Ecto neural progenitor cell (in vitro differentiated cells): ENCODE data around the gene TMUB1.

Experiments
- DNase-seq: peaks from one replicate; pipeline ENCODE4 v3.0.0-alpha.2; 2018; ENCODE audit warnings: low spot score

The TMUB1 gene

DNA sequence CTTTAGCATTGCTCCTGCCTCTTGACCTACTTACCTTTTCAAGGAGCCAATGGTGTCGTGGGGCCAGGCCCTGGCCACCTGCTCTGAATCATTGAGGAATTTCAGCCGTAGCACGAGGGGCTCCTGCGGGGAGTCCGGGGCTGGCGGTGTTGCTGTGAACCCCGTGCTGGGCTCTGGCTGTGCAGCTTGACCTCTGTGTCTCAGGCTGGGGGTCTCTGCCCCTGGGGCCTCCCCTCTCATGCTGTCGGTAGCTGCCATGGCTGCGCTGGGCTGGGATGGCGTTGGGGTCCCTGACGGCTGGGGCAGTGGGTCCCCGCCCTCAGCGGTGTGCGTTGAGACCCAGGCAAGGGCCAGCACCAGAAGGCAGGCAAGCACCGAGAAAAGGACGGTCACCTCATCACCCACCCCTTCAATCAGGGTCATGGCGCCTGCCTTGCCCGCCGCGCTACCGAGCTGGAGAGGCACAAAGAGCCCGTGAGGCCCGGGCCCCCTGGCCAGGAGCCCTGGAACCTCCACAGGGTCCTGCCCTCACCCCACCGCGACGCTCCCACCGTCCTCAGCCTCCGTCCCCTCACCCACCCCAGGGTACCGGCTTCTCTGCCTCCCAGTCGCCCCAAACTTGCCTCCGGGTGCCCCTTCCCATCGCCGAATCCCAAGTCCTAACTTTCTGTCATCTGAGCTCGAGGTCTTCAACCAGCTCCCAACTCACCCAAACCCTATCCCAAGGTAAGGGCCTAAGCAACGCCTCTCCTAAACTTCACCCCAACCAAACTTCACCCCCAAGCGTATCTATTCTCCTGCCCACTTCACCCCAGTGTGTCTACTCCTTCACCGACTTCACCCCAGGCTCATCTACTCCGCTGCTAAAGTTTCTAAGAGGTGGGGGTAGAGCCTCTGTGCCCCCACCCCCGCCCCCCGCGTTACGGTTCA lies 887 bp downstream of the TMUB1 start:
- DNase-seq, result no peak

DNA sequence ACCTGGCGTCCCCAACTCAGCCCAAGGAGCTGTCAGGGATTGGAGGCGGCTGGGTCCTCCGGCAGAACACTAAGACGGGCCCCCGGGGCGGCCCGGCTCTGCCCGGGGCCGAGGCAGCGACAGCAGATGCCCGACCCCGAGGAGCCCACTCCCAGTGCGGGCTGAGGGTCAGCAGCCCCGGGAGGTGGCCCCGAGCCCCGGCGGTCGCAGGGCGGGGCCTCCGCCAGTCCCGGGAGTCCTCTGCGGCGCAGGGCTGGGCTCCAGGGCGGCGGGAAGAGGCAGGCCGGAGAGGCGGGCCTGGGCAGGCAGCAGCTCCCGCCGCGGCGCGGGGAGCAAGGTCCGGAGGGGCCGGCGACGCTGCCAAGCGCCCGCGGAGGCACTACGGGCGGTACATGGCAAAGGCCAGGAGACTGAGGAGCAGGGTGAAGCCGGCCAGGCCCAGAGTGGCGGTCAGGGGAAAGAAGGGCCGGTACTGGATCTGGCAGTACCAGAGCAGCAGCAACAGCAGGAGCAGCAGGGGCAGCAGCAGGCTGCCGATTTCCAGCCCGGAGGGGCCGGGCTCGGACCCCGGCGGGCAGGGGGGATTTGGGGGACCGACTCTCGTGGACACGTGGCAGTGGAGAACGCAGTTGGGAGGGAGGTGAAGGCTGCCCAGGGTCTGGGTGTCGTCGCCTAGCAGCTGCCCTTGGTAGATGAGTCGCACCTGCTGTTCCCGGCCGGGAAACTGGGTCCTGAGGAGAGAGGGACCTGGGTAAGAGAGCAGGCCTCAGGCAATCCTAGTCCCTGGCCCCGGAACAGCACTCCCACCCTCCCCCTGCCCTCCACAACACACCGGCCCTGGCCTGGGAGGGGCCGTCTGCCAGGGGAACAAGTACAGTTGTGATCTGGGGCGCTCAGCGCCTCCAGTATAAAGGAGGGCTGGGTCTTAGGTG lies 1.9 kb downstream of the TMUB1 start:
- no peak for DNase-seq

DNA sequence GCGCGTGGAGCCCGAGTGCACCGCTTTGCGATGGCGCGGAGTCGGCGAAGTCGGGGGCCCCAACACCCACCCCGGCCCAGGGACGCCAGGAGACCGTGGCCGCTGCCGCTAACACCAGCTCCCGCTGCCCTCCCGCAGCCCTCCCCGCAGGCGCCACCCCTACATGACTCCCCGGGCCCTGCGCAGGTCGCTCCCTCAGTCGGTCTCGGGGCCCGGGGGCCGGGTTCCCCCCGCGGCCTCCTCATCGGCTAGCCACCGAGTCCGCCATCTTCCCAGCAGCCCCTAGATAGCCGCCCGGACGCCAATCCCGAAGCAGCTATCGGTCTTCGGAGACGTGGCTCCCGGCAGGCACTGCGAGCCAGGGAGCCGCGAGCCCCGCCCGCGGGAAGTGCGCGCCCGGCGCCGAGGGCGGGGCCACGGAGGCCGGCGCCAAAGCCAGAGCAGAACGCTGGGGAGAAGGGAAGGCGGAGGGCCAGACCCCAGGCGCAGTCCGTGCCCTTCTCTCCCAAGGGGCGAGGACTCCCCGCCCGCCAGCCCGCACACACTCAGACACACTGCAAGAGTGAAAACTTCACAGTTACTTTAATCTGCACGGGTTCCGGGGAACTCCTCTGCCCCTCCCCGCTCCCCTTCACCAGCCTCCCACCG lies 2.6 kb downstream of the TMUB1 start, which contains the start of gene FASTK:
FASTK (minus strand) TSS at position 288 of the 648 bp plus-strand sequence; CDS start at position 245, 43 bp downstream.
- peak; percentile 92 for DNase-seq

DNA sequence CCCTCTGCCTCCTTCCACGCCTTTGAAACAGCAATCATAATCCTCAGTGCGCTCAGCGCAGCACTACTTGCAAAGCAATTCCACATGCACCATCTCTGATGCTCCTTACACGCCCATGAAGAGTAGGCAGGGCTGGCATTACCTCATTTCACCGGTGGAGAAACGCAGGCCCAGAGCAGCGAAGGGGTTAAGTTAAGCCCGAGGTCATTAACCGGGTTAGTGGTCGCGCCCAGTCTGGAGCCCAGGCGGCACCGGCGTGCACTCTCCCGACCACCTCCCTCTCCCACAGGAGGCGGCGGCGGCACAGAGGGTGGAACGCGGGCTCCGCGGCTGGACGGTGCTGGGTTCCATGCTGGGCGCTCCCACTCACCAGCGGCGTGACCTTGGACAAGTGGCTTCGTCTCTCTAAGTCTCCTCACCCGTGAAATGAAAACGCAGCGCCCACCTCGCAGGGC lies 3.2 kb downstream of the TMUB1 start:
- no peak for DNase-seq

DNA sequence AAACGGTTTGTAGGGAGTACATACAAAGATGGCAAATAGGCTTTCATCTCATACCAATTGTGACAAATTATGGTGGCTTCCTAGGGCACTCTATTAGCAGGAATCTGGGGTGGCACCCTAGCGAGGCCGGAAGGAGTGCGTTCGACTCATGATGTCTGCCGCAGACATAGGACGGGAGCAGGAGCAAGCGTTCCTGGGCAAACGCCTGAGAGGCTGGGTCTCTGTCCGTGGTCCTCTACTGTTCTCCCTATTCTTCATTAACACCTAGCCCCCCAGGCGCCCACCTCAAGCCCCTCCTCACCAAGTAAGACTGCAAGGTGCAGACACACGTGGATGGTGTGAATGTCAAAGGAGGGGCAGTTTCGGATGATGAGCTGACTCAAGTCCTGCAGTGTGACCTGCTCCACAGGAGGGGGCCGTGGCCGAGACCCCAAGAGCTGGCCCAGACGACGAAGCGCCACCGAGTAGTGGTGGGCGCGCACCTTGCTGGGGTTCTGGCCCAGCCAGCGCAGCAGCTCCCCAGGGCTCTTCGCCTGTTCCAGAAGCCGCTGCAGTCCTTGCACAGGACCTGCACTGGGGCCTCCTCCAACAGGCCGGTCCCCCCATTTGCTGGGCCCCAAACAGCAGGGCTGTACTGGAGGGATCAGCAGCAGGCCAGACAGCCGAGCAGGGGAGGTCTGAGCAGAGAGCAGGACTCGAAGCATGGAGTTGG lies 3.9 kb downstream of the TMUB1 start:
- no peak for DNase-seq

DNA sequence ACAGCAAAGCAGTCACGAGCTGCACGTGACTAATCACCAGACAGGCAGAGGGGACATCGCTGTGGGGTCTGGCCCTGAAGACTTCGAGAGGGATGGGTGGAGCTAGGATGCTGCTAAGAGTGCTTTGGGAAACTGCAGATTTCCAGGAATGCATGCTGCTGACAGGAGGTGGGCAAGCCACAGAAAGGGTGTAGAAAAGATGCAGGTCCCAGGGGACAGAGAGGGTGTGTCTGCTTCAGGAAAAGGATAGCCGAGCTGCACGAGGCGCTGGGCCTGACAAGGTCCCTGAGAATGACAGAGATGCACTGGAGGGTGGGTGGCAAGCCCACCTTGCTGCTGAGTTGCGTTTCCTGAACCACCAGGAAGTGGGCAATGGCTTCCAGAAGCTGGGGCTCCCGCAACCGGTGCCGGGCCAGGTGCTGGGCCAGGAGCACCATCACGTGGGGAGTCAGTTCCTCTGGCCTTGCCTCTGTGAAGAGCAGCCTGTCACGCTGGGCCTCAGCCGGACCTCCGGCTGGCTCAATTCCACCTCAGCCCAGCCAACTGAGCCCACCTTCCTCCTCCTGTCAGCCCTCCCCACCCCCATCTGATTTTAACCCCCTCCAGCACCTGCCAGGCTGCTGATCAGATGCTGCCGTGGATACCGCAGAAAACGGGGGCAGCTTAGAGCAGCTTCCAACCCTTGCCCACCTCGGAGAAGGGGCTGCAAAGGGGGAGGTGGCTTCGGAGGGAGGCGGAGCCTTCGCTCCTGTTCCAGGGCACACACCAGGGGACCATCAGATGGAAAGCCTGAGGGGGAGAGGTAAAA lies 4.9 kb downstream of the TMUB1 start:
- no peak for DNase-seq

DNA sequence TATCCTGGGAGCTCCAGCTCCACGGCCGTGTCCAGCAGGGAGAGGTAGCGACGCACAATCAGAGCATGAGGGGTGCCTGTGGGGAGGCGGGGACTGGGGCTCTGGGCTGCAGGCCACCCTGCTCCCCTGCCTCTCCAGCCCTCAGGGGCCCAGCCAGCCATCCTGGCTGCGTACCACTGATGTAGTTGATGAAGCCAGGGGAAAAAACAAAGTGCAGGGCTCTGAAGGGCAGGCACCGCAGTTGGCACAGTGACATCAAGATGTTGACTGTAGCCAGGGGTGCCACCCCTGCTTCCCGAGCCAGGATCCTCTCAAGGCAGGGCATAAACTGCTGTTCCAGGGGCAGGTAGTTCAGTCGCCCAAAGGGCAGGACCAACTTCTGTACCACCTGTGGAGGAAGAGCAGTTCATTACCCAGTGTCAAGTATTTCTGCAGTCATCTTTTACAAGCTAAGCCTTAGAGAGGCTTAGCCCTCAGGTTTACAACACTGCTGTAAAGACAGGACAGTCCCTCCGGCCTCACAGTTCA lies 5.5 kb downstream of the TMUB1 start:
- no peak for DNase-seq

DNA sequence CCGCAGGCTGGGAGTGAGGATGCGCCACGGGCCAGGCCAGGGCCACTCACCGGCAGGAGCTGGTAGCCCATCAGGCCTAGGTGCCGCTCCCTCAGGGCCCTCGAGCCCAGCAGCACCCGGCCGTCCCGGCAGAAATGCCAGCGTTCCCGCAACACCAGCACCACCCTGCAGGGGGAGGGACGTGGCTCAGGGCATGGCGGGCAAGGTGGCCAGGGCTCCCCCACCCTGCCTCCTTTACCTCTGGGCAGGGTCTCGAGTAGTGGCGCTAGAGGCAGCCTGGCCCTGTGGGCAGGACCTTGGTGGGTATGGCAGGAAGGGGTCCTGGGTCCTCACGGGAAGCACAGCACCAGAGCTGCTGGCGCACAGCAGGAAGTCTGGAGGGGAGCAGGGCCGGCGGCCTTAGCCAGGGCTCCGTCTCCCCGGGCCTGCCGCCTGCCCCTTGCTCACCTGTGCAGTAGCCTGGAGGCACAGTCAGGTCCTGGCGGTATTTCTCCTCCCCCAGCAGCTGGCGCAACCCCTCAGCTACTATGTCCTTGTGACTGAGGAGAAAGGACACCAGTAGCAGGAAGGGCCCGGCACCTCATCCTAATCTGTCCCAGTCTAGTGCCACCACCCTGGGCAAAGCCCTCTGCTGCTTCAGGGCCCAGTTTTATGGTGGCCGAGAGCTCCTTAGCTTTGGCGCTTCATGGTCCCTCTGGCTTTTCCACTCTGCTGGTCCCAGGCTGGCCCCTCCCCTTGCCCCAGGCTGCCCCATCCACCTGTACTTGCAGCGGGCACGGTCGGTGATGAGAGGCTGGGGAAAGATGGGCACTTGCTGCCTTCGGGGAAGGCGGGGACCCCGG lies 6.2 kb downstream of the TMUB1 start:
- peak; percentile 68 for DNase-seq

DNA sequence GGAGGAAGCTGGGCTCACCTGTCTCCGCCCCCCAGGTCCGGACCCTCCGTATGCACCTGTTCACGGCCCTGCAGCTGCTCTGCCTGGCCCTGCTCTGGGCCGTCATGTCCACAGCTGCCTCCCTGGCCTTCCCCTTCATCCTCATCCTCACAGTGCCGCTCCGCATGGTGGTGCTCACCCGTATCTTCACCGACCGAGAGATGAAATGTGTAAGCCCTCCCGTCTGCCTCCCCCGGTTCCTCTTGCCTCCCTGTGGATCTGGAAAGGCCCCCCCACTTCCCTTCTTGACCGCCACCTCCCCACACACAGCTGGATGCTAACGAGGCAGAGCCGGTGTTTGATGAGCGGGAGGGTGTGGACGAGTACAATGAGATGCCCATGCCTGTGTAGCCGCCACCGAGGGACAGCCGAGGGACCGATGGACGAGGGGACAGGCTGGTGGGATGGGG lies 7.3 kb downstream of the TMUB1 start:
- no peak for DNase-seq

DNA sequence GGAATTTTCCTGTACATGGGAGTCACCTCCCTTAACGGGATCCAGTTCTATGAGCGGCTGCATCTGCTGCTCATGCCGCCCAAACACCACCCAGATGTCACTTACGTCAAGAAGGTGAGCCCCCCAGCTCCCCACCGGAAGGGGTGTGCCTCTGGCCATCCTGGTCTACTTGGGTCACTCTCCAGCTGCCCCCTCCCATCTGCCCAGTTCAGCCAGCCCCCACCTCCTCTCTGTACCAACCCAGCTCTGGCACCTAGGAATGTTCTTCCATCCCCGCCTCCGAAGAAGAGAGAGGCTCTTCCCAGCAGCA lies 7.7 kb downstream of the TMUB1 start:
- DNase-seq, result no peak

DNA sequence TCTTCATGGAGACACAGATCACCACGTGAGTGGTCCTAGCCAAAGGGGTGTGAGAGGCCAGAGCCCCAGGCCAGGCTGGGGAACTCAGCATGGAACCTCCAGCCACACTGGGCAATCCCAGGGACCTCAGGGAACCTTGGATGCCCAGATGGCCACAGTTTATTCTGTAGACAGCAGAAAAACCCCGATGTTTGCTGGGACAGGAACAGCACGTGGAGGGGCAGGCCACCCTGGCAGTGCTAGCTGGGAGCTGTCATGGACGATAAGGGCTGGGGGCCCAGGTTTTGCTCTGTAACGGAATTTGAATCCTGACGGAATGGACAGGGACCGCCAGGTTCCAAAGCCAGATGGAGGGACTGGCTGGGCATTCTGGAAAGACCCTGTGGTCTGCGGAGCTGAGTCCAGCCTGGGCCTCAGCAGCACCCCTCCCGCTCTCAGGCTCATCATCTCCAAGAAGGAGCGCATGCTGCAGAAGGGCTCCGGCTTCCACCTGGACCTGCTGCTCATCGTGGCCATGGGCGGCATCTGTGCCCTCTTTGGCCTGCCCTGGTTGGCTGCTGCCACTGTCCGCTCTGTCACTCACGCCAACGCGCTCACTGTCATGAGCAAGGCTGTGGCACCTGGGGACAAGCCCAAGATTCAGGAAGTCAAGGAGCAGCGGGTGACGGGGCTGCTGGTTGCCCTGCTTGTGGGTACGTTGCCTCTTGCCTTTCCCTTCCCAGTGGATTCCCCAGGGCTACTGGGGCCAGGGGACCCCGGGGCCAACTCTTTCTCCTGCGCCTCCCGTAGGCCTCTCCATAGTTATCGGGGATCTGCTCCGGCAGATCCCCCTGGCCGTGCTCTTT lies 8.3 kb downstream of the TMUB1 start:
- DNase-seq, result no peak

DNA sequence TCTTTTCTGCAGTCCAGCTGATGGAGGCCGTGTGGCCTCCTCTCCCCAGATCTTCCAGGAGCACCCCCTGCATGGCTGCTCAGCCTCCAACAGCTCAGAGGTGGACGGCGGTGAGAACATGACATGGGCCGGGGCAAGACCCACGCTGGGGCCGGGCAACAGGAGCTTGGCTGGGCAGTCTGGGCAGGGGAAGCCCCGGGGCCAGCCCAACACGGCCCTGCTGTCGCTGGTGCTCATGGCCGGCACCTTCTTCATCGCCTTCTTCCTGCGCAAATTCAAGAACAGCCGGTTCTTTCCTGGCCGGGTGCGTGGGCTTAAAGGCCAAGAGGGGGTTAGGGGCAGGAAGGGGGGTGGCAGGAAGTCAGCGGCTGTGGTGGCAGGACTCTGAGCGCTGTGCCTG lies 9.3 kb downstream of the TMUB1 start:
- DNase-seq, result no peak

DNA sequence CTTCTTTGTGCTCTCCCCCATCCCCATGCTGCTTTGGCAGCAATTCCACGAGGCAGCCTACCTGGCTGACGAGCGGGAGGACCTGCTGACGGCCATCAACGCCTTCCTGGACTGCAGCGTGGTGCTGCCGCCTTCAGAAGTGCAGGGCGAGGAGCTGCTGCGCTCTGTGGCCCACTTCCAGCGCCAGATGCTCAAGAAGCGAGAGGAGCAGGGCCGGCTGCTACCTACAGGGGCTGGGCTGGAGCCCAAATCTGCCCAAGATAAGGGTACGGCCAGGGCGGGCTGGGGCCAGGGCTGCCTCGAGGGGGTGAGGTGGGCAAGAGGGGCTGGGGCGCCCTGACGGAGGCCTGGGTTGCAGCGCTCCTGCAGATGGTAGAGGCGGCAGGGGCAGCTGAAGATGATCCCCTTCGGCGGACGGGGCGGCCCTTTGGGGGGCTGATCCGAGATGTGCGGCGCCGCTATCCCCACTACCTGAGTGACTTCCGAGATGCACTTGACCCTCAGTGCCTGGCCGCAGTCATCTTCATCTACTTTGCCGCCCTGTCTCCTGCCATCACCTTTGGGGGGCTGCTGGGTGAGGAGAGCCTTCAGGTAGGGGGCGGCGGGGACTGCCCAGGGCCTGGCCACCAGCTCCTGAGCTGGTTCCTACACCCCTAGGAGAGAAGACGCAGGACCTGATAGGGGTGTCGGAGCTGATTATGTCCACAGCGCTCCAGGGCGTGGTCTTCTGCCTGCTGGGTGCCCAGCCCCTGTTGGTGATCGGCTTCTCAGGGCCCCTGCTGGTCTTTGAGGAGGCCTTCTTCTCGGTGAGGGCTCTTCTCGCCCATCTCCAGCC lies 12.0 kb downstream of the TMUB1 start:
- DNase-seq, result no peak

DNA sequence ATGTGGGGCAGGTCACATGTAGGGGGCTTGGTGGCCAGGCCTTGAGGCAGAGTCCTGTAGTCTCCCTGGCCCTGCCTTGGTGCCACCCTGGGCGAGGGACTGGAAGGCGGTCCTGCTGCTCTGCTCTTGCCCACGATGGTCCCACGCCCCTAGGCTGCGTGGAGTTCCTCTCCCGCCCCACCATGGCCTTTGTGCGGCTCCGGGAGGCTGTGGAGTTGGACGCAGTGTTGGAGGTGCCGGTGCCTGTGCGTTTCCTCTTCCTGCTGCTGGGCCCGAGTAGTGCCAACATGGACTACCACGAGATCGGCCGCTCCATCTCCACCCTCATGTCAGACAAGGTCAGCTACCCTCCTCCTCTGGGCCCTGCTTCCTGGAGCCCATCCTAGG lies 12.7 kb downstream of the TMUB1 start:
- no peak for DNase-seq

DNA sequence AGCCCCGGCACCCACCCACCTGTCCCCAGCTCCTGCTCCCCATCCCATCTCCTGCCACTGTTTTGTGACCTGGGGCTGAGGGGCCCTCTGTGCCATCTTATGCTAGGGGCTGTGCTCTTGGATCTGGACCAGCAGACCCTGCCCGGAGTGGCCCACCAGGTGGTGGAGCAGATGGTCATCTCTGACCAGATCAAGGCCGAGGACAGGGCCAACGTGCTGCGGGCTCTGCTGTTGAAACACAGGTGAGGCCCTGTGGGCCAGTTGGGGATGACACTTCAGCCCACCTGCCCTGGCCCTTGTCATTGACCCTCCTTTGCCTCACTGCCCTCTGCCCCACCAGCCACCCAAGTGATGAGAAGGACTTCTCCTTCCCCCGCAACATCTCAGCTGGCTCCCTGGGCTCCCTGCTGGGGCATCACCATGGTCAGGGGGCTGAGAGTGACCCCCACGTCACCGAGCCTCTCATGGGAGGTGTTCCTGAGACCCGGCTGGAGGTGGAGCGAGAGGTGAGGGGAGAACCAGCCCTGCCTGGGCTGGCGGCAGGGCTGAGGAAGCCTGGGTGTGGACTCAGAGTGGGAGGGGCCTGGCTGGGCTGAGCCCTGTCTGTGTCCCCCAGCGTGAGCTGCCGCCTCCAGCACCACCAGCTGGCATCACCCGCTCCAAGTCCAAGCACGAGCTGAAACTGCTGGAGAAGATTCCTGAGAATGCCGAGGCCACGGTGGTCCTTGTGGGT lies 13.3 kb downstream of the TMUB1 start:
- DNase-seq, result no peak

DNA sequence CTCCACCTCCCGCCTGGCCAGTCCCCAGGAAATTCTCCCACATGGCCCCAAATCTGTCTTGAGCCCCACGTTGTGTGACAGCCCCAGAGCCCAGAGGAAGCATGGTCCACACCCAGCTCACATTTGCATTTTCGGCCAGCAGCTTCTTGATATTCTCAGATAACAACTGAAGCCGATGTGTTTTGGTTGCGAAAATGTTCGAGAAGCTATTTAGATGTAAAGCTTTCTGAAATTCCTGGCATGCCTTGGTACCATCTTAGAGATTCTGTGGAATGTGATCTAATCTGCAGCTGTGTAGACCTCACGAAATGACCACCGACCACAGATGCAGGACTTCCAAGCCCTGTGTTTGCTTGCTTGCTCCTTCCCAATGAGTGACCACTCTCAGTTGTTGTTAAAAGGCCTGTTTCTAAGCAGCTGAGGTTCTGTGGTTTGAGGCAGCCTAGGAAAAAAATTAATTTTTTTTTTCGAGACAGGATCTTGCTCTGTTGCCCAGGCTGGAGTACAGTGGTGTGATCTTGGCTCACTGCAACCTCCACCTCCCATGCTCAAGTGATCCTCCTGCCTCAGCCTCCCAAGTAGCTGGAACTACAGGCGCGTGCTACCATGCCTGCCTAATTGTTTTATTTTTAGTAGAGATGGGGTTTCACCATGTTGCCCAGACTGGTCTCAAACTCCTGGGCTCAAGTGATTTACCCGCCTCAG lies 15.1 kb downstream of the TMUB1 start:
- no peak for DNase-seq
